Neural cell (in vitro differentiated cells): ENCODE data around the gene SERPINB3.
"Not testable (repeated sequence)": the region's sequence is repeated elsewhere in the genome, so short reads cannot be mapped to it uniquely, and the experiment has no call there.

Experiments used
- EZH2 ChIP-seq: fragments of 200-600, 300-800 bp; shearing (Covaris generic), sonication (generic); IDR thresholded peaks from 2 replicates; pipeline ENCODE4 v1.6.1; 2014; ENCODE audit warnings: antibody characterized with exemption, low read length, borderline replicate concordance, mild to moderate bottlenecking; ENCODE audit not compliant: insufficient read depth, poor library complexity, severe bottlenecking
- POLR2AphosphoS5 ChIP-seq: IDR thresholded peaks from 2 replicates; pipeline ENCODE4 v1.6.1; 2012
- TAF1 ChIP-seq: IDR thresholded peaks from 2 replicates; pipeline ENCODE4 v1.6.1; 2012; ENCODE audit warnings: low read depth
- TF ChIP-seq, protein P1 (sequence below): fragments of 450-650 bp; IDR thresholded peaks from 2 replicates; pipeline ENCODE4 v1.5.1; 2014; ENCODE audit warnings: antibody characterized with exemption, mild to moderate bottlenecking, moderate library complexity; ENCODE audit not compliant: poor library complexity, severe bottlenecking
- TF ChIP-seq, protein P2 (sequence below): IDR thresholded peaks from 2 replicates; pipeline ENCODE4 v1.6.1; 2012; ENCODE audit warnings: borderline replicate concordance

DNA sequence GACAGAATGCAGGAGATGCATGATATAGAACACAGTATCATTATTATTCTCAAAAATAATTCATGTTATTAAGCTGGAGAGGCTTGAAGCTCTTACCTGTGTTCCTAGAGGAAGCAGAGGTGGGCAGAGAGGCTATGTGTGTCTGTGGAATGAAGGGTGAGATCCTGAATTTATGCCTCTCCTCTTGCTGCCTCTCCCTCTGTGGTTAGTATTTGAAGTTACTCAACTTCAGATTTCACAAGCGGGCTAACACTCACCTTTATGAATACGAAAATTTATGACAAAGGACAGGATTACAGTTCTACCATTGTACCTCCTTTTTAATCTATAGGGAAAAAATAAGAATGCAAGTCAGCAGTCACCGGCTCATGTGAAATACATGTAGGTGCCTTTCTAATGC is at the start of gene SERPINB3:
- TF ChIP-seq, protein P1, sequence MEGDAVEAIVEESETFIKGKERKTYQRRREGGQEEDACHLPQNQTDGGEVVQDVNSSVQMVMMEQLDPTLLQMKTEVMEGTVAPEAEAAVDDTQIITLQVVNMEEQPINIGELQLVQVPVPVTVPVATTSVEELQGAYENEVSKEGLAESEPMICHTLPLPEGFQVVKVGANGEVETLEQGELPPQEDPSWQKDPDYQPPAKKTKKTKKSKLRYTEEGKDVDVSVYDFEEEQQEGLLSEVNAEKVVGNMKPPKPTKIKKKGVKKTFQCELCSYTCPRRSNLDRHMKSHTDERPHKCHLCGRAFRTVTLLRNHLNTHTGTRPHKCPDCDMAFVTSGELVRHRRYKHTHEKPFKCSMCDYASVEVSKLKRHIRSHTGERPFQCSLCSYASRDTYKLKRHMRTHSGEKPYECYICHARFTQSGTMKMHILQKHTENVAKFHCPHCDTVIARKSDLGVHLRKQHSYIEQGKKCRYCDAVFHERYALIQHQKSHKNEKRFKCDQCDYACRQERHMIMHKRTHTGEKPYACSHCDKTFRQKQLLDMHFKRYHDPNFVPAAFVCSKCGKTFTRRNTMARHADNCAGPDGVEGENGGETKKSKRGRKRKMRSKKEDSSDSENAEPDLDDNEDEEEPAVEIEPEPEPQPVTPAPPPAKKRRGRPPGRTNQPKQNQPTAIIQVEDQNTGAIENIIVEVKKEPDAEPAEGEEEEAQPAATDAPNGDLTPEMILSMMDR, result not testable (repeated sequence)
- not testable (repeated sequence) for TF ChIP-seq POLR2AphosphoS5, TAF1, EZH2
- TF ChIP-seq, protein P2, sequence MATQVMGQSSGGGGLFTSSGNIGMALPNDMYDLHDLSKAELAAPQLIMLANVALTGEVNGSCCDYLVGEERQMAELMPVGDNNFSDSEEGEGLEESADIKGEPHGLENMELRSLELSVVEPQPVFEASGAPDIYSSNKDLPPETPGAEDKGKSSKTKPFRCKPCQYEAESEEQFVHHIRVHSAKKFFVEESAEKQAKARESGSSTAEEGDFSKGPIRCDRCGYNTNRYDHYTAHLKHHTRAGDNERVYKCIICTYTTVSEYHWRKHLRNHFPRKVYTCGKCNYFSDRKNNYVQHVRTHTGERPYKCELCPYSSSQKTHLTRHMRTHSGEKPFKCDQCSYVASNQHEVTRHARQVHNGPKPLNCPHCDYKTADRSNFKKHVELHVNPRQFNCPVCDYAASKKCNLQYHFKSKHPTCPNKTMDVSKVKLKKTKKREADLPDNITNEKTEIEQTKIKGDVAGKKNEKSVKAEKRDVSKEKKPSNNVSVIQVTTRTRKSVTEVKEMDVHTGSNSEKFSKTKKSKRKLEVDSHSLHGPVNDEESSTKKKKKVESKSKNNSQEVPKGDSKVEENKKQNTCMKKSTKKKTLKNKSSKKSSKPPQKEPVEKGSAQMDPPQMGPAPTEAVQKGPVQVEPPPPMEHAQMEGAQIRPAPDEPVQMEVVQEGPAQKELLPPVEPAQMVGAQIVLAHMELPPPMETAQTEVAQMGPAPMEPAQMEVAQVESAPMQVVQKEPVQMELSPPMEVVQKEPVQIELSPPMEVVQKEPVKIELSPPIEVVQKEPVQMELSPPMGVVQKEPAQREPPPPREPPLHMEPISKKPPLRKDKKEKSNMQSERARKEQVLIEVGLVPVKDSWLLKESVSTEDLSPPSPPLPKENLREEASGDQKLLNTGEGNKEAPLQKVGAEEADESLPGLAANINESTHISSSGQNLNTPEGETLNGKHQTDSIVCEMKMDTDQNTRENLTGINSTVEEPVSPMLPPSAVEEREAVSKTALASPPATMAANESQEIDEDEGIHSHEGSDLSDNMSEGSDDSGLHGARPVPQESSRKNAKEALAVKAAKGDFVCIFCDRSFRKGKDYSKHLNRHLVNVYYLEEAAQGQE, result not testable (repeated sequence)
